CMK (cell line): ENCODE measurements around the gene CABCOCO1.

Experiments
- DNase-seq: peaks from one replicate; pipeline ENCODE4 v3.0.0-alpha.2; 2010; ENCODE audit warnings: low read depth

Gene CABCOCO1

DNA sequence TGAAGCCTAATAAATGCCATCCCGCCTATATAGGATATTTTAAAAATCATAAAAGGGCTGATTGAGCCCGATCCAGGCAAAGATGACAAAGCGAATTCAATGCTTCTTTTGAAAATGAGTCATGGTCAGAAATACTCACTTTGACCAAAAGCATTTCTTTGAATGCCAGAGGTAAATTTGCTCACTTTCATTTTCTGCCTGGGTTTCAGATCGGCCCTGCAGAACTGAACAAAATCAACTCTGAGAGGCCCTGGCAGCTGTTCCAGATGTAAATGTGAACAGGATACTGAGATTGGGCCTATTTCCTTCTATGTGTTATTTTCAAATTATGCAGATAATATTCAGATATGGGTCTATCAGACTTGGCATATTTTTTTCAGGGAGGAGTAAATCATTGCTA is 124.0 kb downstream of the CABCOCO1 start:
- DNase-seq: no peak

DNA sequence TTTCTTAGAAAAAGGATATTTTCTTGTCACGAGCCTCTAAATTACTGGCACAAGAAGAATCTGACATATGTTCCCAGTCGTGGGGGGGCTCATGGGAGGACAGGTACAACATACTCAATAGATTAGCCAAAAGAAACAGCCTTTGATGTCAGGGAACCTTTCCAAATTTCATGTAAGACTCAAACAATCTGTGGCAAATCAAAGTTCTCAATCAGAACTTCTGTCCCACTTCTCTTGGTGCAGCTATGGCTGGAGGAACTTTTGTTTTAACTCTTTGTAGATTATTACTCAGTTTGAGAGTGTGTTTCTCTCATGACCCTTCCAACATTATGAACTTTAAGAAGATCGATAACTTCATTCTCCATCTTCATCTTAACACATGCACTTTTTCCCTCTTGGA is 124.4 kb downstream of the CABCOCO1 start:
- no peak for DNase-seq

DNA sequence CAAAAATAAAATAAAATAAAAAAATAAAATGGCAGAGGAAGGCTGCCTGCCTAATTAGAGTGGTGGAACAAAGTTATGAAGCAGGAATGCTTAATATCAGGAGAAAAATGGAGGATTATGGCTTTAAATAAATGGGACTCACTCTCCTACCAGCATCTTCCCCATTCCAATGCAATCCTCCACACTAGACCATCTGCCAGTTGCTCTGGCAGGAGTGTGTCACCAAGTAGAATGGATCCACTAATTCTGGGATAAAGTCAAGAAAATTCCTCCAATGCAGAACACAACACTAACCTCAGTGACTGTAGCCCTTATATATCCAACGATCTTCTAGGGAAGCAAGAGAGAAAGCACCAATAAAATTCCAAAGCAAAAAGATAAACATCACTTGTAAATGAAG is 126.3 kb downstream of the CABCOCO1 start:
- no peak for DNase-seq

DNA sequence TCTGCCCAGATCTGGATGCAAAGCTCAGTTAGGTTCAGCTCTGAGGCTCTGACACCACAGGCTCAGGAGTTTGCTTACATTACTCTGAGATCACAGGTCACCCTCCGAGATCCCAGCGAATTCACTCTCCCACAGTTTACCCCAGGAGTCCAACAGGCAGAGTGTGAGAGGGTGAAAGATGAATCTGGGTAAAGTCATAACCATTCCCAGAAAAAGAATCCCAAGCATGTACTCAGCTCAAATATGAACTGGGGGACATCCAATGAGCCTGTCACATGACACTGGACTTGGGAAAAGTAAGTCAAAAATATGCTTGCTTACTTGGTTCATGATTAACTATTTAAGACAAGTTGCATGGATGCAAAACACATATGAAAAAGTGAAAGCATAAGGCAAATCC is 128.5 kb downstream of the CABCOCO1 start:
- DNase-seq: no peak

DNA sequence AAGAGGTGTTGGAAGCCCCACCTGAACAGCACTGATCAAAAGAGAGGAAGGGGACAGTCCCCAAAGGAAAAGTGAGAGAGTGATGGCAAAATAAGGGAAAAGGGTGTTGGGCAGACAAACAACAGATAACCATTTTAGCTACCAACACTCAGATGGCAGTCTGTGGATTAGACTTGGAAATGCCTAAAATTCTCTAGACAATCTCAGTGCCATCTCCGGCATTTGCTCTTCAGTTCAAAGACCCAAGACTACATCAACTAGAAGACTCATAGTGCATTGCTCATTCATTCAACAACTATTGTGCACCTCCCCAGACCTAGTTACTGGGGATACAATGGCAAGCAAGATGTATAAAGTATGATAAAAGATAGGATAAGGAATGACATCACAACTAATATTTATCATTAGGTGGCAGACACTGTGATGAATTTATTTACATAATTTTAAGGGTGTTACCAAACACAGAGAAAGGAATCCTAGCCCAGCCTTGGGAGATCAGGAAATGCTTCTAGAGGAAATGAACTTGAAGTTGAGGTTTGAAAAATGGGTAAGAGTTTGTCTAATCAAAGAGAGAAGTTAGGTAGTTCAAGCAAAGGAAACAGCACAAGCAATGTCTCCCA is 129.5 kb downstream of the CABCOCO1 start:
- DNase-seq: no peak

DNA sequence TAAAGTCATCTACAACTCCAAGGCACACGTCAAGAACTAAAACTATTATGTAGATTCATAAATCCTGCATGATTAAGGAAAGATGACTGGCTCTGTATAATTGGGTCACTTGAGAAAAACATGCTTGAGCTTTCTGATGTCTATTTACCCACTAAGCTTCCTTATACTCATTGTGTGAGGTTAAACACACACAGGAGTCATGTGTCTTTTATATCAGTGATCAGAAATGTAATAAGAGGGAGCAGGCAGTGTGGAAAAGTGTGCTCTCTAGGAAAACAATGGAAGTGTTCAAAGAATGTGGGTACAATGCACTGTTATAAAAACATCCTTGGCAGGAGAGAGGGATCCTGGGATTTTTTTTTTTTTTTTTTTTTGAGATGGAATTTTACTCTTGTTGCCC is 130.2 kb downstream of the CABCOCO1 start:
- no peak for DNase-seq

DNA sequence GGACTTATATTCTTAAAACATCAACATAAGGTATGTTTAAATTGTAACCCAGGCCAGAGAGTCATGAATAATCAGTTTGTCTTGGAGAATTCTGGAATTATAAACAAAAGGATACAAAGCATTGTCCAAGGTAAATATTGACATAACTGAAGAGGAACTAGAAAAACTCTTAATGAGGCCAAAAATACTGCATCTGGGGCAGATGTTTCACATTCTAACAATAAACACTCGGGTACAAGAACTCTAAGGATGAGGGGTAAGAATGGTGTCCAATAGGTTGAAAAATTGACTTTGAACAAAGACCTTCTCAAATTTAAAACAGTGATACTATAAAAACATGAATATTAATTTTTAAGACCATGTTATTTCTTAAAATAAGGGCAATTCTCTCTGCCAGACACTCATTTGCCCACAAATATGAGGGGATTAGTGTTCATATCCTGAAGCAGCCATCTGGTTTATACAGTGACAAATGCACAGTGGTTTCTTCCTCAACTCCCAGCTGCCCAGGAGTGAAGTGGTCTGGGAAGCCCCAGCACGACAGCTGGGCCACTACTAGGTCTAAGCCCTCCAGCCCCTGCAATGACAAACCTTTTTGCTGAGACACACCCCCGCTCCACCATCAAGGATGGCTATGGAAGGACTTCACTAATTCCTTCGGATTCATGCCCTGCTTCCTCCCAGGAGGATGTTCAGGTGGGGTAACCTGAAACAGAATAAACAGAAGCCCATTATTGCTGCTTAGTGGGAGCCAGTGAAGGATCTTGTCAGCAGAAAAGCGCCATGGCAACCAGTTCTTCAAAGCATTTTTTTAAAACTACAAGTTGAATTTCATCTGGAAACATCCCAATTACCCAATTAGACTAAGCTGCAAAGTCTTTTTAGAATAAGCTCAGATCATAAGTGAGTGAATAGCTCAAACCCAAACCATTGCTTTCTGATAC is 131.3 kb downstream of the CABCOCO1 start:
- no peak for DNase-seq

DNA sequence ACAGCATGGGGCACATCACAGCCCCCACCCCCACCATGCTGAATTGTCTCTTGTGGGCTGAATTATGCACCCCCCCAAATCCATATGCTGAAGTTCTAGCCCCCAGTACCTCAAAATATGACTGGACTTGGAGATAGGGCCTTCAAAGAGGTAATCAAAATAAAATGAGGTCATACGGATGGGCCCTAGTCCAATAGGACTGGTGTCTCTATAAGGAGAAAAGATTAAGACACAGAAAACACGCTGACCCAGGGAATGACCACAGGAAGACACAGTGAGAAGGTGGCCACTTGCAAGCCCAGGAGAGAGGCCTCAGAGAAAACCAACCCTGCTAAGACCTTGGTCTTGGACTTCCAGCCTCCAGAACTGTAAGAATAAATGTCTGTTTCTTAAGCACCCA is 132.4 kb downstream of the CABCOCO1 start:
- DNase-seq: no peak

DNA sequence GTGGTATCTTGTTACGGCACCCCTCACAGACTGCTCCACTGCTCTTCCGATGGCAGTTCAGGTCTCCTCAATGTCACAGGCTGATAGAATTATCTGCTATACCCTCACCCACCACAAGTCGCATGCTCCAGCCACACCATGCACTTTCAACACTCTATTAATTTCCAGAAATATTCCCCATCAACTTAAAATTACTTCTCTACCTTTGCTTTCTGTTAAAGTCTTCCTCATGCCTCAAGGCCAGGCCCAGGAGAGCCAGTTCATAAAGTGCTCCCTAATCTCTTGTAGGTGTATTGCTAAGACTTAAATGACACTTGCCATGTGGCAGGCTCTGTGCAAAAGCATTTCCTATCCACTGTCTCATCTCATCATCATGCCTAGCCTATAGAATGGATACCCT is 132.8 kb downstream of the CABCOCO1 start:
- no peak for DNase-seq

DNA sequence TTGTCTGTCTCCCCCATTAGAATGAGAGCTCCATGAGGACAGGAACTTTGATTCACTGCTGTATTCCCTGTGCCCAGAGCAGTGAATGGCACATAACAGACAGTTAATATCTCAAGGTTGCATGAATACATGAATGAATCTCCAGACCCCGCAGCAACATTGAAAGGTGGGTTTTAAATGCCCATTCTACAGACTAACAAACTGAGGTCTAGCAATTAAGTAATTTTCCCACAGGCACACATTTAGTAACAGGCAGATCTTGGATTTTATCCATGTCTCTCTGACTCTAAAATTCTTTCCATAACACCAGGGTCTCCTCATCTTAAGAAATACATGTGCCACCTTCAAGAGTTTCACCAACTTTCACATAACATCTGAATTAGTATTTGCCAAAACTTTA is 134.1 kb downstream of the CABCOCO1 start:
- DNase-seq: no peak

DNA sequence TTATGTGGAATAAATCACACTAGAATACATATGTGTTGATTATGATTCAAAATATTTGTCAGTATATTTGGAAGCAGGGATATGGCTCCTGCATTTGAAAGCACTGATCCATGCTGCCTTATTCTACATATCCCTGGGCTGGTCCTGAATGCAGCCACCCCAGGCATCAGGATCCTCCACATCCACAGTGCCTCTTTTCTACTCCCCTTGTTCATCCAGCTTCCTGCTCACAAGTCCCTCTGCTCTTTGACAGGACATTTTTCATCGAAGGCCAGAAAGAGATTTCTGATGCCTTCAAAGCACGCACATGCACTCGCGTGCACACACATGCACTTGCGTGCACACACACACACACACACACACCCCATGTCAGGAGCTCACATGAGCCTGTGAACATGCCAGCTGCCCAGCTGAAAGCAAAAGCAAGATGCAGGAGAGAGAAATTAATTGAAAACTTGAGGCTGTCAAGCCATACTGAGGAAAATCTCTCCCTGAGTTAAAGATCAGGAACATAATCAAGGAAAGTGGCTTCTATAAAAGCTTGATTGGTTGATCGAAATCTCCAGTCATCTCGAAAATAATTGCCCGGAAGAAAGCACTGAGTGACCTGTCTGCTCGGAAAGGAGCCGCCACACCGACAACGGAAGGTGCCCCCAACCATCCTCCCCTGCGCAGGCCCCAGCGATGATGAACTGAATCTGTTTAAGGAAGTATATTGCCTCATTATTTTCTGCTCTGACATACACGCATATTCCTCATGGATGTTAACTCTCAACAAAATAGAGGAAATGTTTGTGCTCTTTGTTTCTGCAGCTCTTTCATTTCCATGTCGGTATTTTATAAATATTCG is 134.8 kb downstream of the CABCOCO1 start:
- no peak for DNase-seq

DNA sequence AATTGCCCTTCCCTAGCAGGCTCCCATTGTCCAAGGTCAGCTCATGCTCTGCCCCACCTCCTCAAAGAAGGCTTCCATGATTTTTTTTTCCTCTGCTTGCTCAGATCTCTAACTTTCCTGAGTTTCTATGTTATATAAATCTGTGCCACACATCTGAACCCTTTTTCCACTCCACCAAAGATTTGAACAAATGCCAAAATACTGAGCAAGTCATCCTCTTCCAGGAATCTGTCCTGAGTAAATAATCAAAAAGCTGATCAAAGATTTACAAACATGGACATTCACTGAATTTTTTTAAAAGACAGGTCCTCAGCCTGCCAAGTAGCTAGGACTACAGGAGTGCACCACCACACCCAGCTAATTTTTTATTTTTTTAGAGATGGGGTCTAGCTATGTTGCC is 136.0 kb downstream of the CABCOCO1 start:
- no peak for DNase-seq

DNA sequence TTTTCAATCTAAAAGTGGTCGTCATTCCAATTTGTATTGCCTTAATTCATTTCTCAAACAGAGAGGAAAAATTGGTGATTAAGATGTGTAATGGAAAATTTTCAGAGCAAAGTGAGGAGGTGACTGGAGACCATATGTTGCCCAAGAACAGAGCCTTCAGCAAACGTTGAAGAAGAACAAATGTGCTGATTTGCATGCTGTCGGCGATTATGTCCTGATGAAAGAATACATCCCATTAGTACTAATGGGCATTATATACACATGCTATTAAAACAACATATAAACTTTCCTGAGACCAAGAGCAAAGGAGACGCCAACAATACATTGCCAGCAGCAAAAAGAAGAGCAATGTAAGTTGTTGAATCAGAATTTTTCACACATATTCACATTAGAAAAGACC is 138.8 kb downstream of the CABCOCO1 start:
- no peak for DNase-seq

DNA sequence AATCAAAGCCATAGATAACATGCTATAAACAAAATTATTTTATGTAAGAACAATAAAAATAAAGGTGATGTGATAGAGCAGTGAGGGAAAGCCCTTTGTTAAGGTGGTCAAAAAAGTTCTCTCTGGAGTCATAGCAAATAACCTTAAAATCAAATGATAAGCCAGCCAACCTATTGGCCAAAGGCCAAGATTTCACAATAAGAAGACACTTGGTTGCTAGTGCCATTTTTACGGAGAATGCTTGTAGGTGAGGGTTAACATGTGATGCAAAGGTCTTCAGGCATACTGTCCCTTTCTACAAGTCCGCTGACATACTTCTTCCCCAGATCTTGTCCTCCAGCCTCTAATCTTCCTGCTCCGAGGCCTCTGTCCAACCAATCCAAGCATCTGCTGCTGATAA is 140.5 kb downstream of the CABCOCO1 start:
- no peak for DNase-seq

DNA sequence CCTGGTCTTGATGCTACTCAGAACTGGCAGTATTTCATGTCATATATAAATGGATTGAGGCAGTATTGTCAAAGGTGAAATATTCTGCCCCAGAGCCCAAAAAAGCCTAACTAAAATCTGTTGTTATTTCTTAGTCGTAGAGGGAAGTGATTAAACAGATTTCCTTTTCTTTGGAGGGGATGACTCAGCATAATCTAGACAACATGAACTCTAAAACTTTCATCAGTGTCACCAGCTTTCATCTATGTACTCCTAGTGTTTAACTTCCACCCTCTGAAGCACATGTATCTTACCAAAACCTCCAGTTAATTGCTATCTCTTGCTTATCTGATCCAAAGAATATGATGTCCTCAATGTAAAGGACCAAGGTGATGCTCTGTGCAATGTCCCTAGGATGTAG is 141.7 kb downstream of the CABCOCO1 start:
- no peak for DNase-seq

DNA sequence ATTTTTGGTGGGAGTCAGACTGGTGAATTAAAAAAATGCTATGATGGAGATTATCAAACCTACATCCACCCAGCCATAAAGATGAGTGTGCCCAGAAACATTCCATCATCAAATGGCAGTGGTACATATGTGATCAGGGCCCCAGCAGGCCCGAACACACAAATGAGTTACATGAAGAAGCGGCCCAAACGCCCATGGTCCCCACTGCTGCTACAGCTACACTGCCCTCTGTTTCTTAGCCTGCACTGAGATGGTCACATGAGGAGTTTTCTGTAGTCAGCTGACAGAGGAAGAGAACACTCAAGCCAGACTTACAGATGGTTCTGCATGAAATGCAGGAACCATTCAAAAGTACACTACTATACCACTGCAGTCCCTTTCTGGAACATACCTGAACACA is 142.4 kb downstream of the CABCOCO1 start:
- no peak for DNase-seq

DNA sequence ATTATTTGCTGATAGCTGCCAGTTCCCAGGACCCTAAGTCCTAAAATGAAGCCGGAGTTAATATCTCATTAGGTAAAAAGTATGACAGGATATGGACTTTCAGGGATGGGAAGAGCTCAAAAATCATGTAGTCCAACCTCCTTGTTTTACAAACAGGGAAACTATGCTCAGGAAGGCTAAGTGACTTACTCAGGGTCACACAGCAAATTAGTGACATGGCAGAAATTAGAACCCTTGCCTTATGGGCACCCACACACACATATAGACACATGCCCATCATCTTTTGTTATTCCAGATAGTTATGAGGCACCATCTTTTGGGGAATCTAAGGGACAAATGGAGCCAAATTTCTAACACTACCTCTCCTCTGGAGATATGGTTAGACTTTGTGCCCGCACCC is 147.5 kb downstream of the CABCOCO1 start:
- DNase-seq: no peak

DNA sequence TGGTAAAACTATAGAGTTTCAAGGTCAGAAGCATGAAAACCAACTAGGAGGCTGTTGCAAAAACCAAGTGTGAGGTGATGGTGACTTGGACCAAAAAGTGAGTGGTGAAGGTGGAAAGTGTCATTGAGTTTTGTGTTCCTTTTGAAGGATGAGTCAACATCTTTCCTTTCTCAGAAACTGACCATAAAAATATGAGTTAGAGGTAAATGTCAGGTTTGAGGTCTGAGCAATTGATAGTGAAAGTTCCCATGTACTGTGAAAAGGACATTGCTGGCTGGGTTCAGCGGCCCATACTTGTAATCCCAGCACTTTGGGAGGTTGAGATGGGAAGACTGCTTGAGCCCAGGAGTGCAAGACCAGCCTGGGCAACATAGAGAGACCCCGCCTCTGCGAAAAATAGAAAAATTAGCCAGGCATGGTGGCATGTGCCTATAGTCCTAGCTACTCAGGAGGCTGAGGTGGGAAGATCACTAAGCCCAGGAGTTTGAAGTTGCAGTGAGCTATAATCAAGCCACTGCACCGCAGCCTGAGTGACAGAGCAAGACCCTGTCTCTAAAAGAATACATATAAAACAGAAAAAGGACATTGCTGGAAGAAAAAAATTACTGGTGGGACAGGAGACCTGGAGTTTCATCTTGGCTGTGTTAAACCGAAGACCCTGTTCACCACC is 149.5 kb downstream of the CABCOCO1 start:
- DNase-seq: no peak

DNA sequence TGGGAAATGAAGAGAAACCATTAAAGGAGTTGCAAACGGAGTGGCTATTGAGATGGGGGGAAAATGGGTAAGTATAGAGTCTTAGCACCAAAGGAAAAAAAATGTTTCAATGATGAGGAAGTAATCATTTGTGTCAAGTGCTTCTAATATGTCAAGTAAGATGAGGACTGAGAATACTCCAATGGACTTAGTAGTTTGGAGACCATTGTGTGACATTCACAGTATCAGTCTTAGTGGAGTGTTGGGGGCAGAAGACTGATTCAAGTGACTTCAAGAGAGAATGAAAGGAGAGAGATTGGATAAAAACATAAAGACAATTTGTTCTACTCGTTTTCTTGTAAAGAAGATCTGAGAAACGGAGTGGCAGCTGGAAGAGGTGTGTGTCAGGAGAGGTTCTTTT is 150.2 kb downstream of the CABCOCO1 start:
- no peak for DNase-seq

DNA sequence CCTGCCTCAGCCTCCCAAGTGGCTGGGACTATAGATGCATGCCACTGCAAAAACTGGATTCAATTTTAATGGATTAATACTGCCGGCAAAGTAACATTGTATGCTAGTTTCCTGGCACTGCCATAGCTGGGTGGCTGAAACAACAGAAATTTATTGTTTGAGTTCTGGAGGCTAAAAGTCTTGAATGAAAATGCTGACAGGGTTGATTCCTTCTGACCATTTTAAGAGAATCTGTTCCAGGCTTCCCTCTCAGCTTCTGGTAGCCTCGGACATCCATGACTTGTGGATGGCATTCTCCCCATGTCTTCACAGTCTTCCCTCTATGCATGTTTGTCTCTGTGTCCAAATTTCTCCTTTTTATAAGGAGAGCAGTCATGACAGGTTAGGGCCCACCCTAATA is 151.4 kb downstream of the CABCOCO1 start:
- DNase-seq: no peak

DNA sequence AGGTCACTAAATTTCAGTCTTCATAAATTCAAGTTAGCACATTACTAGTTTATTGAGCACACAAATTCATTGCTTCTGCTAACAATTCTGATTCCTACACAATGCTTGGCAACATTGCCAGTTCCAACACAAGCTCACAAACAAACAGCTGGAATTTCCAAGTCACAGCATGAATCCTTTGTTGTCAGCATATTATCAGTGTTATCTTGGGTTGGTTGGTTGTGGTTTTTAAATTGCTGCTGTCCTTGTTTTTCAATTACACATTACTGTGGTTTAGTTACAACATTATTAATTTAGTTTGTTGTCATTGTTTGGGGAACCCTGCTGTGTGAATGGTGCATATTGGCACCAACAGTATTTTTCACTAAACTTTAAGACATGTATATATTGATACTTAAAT is 152.8 kb downstream of the CABCOCO1 start:
- no peak for DNase-seq
